ENCODE data around the gene KIAA0825. TPM values are rescaled to one million over a fixed set of nuclear protein-coding genes. Genes with fewer than 3 reads are reported as not detected.

KIAA0825 gene
- total RNA-seq, 1 experiment from 2014 or later = 1.3 TPM

GRCh38 chr5:94184870-94185269, 433.5 kb downstream of the KIAA0825 start:
- ChIA-PET POLR2A (no interaction called here), CTCF (no interaction called here)
- H3K4me1 Mint-ChIP-seq = peaks cover 29% of the 10 kb centered on the region
- H3K9me3 Mint-ChIP-seq = peaks cover 8% of the 10 kb centered on the region
- H3K27ac Mint-ChIP-seq = no peak overlapping the region
- no peak for TF ChIP-seq CREM (CRISPR knock-in tag; IDR thresholded peaks at IDR 0.05)
- TF ChIP-seq ZBTB21 (CRISPR knock-in tag; IDR thresholded peaks at IDR 0.05; ENCODE audit: borderline replicate concordance) = no peak
- no peak for TF ChIP-seq ZNF263 (CRISPR knock-in tag; IDR thresholded peaks at IDR 0.05; ENCODE audit: low read depth)
- H3K27me3 Mint-ChIP-seq (ENCODE audit: low read depth) = no peaks in the 10 kb centered on the region
- H3K36me3 Mint-ChIP-seq = 0 out of 2 replicates have a peak, but pooled peaks cover 4% of the 10 kb centered on the region
- DNase-seq (ENCODE audit: low spot score) (no peak), ATAC-seq (peak; percentile 48)
- no peak overlapping the region for H3K4me3 Mint-ChIP-seq

- Mint-ChIP-seq H3K27ac (0 out of 2 replicates have a peak overlapping the region, but pooled peaks have one; percentile 17), H3K4me3 (no peak overlapping the region), H3K9me3 (no peaks in the 10 kb centered on the region), H3K27me3 (ENCODE audit: low read depth) (no peaks in the 10 kb centered on the region), H3K36me3 (no peaks in the 10 kb centered on the region), H3K4me1 (peaks cover 32% of the 10 kb centered on the region)
- TF ChIP-seq STAT6 (CRISPR knock-in tag; conservative IDR thresholded peaks at IDR 0.05; ENCODE audit: low read depth) (no peak), NR3C1 (CRISPR knock-in tag; conservative IDR thresholded peaks at IDR 0.05; ENCODE audit: low read depth) (no peak)
- ChIA-PET POLR2A (interaction anchor here (0.5 to 1.6 kb wide), 2 partner anchors 10 to 72 kb away, joined by 5 read pairs; no protein-coding TSS in a partner anchor), CTCF (interaction anchor here (0.6 to 2.7 kb wide), 13 partner anchors 8 to 257 kb away, joined by 3 to 20 read pairs (median 3); a partner anchor contains a TSS)
- peak; percentile 24 for DNase-seq (ENCODE audit: low spot score)
- ATAC-seq = peak; percentile 98
Observed at GRCh38 chr5:94181895-94182294, 436.5 kb downstream of the KIAA0825 start.

- no peak for DNase-seq (ENCODE audit: low spot score)
- no peak for ATAC-seq
- no peak overlapping the region for H3K27ac Mint-ChIP-seq
- POLR2A ChIA-PET = no interaction called here
- no peaks in the 10 kb centered on the region for H3K9me3 Mint-ChIP-seq
- H3K4me3 Mint-ChIP-seq = no peak overlapping the region
- H3K4me1 Mint-ChIP-seq = peaks cover 43% of the 10 kb centered on the region
- no peaks in the 10 kb centered on the region for H3K36me3 Mint-ChIP-seq
- CTCF ChIA-PET = no interaction called here
- H3K27me3 Mint-ChIP-seq (ENCODE audit: low read depth) = no peaks in the 10 kb centered on the region
- TF ChIP-seq ATF3 (CRISPR knock-in tag; conservative IDR thresholded peaks at IDR 0.05) = no peak
- TF ChIP-seq SMAD4 (CRISPR knock-in tag; IDR thresholded peaks at IDR 0.05) = no peak
- no peak for TF ChIP-seq KAT7 (CRISPR knock-in tag; IDR thresholded peaks at IDR 0.05; ENCODE audit: borderline replicate concordance)
- no peak for TF ChIP-seq ERG (CRISPR knock-in tag; IDR thresholded peaks at IDR 0.05)
- no peak for TF ChIP-seq IRF1 (CRISPR knock-in tag; IDR thresholded peaks at IDR 0.05)
- no peak for TF ChIP-seq JUN (CRISPR knock-in tag; IDR thresholded peaks at IDR 0.05)
- no peak for TF ChIP-seq RORB (CRISPR knock-in tag; IDR thresholded peaks at IDR 0.05)
- no peak for TF ChIP-seq ZSCAN18 (CRISPR knock-in tag; IDR thresholded peaks at IDR 0.05)
- no peak for TF ChIP-seq CDX4 (CRISPR knock-in tag; IDR thresholded peaks at IDR 0.05; ENCODE audit: borderline replicate concordance)
- TF ChIP-seq ZNF317 (CRISPR knock-in tag; IDR thresholded peaks at IDR 0.05; ENCODE audit: borderline replicate concordance, low read depth) = no peak
- no peak for TF ChIP-seq E2F4 (CRISPR knock-in tag; IDR thresholded peaks at IDR 0.05; ENCODE audit: borderline replicate concordance, low read depth)
- no peak for TF ChIP-seq FOXP4 (CRISPR knock-in tag; IDR thresholded peaks at IDR 0.05)
- TF ChIP-seq ZBTB43 (CRISPR knock-in tag; IDR thresholded peaks at IDR 0.05) = no peak
- no peak for TF ChIP-seq ZNF219 (CRISPR knock-in tag; IDR thresholded peaks at IDR 0.05; ENCODE audit: borderline replicate concordance)
- no peak for TF ChIP-seq CREB1 (CRISPR knock-in tag; IDR thresholded peaks at IDR 0.05)
Observed at GRCh38 chr5:94180761-94181160, 437.6 kb downstream of the KIAA0825 start.
